ENCODE measurements around the gene FFAR1.
"Not testable (repeated sequence)": the region's sequence is repeated elsewhere in the genome, so short reads cannot be mapped to it uniquely, and the experiment has no call there.

Gene FFAR1

GRCh38 chr19:35353635-35354034, 5.9 kb downstream of the FFAR1 start:
- Histone ChIP-seq H3K27ac (ENCODE audit: low read depth, low read length) (no peak overlapping the region), H3K27me3 (ENCODE audit: control insufficient read depth in 1 of 2, insufficient read depth in 2 of 2, low read length in 2 of 2) (peaks cover 0 to 6% of the 10 kb centered on the region in 2 donors), H3K4me1 (ENCODE audit: insufficient read depth, low read length) (no peaks in the 10 kb centered on the region), H3K9me3 (ENCODE audit: low read length) (no peaks in the 10 kb centered on the region), H3K4me3 (ENCODE audit: low read depth in 1 of 2, low read length in 2 of 2) (no peak overlapping the region), H3K36me3 (ENCODE audit: insufficient read depth, low read length) (no peaks in the 10 kb centered on the region), H3K9ac (ENCODE audit: low read length) (no peak overlapping the region)

GRCh38 chr19:35354898-35355297, 7.2 kb downstream of the FFAR1 start:
- Histone ChIP-seq H3K27me3 (ENCODE audit: control insufficient read depth in 1 of 2, insufficient read depth in 2 of 2, low read length in 2 of 2) (peaks cover 0 to 6% of the 10 kb centered on the region in 2 donors), H3K9me3 (ENCODE audit: low read length) (no peaks in the 10 kb centered on the region)

GRCh38 chr19:35355791-35356460, 8.2 kb downstream of the FFAR1 start:
- Histone ChIP-seq H3K9ac (ENCODE audit: low read length) (no peak overlapping the region), H3K4me1 (ENCODE audit: insufficient read depth, low read length) (no peaks in the 10 kb centered on the region), H3K27ac (ENCODE audit: low read depth, low read length) (no peak overlapping the region), H3K36me3 (ENCODE audit: insufficient read depth, low read length) (no peaks in the 10 kb centered on the region), H3K4me3 (ENCODE audit: low read depth in 1 of 2, low read length in 2 of 2) (no peak overlapping the region), H3K9me3 (ENCODE audit: low read length) (no peaks in the 10 kb centered on the region), H3K27me3 (ENCODE audit: control insufficient read depth in 1 of 2, insufficient read depth in 2 of 2, low read length in 2 of 2) (peaks cover 0 to 6% of the 10 kb centered on the region in 2 donors)

More at GRCh38 chr19:35354898-35355297, 7.2 kb downstream of the FFAR1 start:
- Histone ChIP-seq H3K4me1 (ENCODE audit: insufficient read depth, low read length) (no peaks in the 10 kb centered on the region), H3K36me3 (ENCODE audit: insufficient read depth, low read length) (no peaks in the 10 kb centered on the region), H3K27ac (ENCODE audit: low read depth, low read length) (no peak overlapping the region), H3K4me3 (ENCODE audit: low read depth in 1 of 2, low read length in 2 of 2) (no peak overlapping the region), H3K9ac (ENCODE audit: low read length) (no peak overlapping the region)

GRCh38 chr19:35357867-35358573, 10.3 kb downstream of the FFAR1 start, which contains the start of gene FFAR3:
Gene FFAR3 (plus strand): TSS chr19:35358460. CDS start chr19:35358891, 431 bp downstream.
- H3K4me1 ChIP-seq (ENCODE audit: insufficient read depth, low read length): no peaks in the 10 kb centered on the region
- H3K9me3 ChIP-seq (ENCODE audit: low read length): no peaks in the 10 kb centered on the region
- no peak within 1 kb of the TSS for H3K27ac ChIP-seq (ENCODE audit: low read depth, low read length)
- H3K27me3 ChIP-seq (ENCODE audit: control insufficient read depth in 1 of 2, insufficient read depth in 2 of 2, low read length in 2 of 2): peaks cover 0 to 4% of the 10 kb centered on the region in 2 donors
- H3K4me3 ChIP-seq (ENCODE audit: low read depth in 1 of 2, low read length in 2 of 2): no peak within 1 kb of the TSS
- H3K9ac ChIP-seq (ENCODE audit: low read length): no peak within 1 kb of the TSS
- no peaks in the 10 kb centered on the region for H3K36me3 ChIP-seq (ENCODE audit: insufficient read depth, low read length)

GRCh38 chr19:35358834-35359233, 11.1 kb downstream of the FFAR1 start:
- H3K9me3 ChIP-seq (ENCODE audit: low read length): not testable (repeated sequence)

GRCh38 chr19:35359395-35359794, 11.7 kb downstream of the FFAR1 start:
- H3K36me3 ChIP-seq (ENCODE audit: insufficient read depth, low read length); H3K9ac ChIP-seq (ENCODE audit: low read length); H3K4me3 ChIP-seq (ENCODE audit: low read depth in 1 of 2, low read length in 2 of 2); H3K27ac ChIP-seq (ENCODE audit: low read depth, low read length); H3K27me3 ChIP-seq (ENCODE audit: control insufficient read depth in 1 of 2, insufficient read depth in 2 of 2, low read length in 2 of 2); H3K4me1 ChIP-seq (ENCODE audit: insufficient read depth, low read length); H3K9me3 ChIP-seq (ENCODE audit: low read length): not testable (repeated sequence)

More at GRCh38 chr19:35358834-35359233, 11.1 kb downstream of the FFAR1 start:
- not testable (repeated sequence) for H3K9ac ChIP-seq (ENCODE audit: low read length); H3K27me3 ChIP-seq (ENCODE audit: control insufficient read depth in 1 of 2, insufficient read depth in 2 of 2, low read length in 2 of 2); H3K4me3 ChIP-seq (ENCODE audit: low read depth in 1 of 2, low read length in 2 of 2); H3K4me1 ChIP-seq (ENCODE audit: insufficient read depth, low read length); H3K27ac ChIP-seq (ENCODE audit: low read depth, low read length); H3K36me3 ChIP-seq (ENCODE audit: insufficient read depth, low read length)

GRCh38 chr19:35360081-35360480, 12.4 kb downstream of the FFAR1 start:
- not testable (repeated sequence) for H3K27ac ChIP-seq (ENCODE audit: low read depth, low read length); H3K4me1 ChIP-seq (ENCODE audit: insufficient read depth, low read length); H3K36me3 ChIP-seq (ENCODE audit: insufficient read depth, low read length); H3K4me3 ChIP-seq (ENCODE audit: low read depth in 1 of 2, low read length in 2 of 2); H3K9ac ChIP-seq (ENCODE audit: low read length); H3K9me3 ChIP-seq (ENCODE audit: low read length); H3K27me3 ChIP-seq (ENCODE audit: control insufficient read depth in 1 of 2, insufficient read depth in 2 of 2, low read length in 2 of 2)

- H3K4me3 ChIP-seq (ENCODE audit: low read depth in 1 of 2, low read length in 2 of 2): no peak overlapping the region
These were observed 13.2 kb downstream of the FFAR1 start for GRCh38 chr19:35360880-35361420.

GRCh38 chr19:35362261-35363000, 14.7 kb downstream of the FFAR1 start:
- no peak overlapping the region for H3K9ac ChIP-seq (ENCODE audit: low read length)
- H3K27me3 ChIP-seq (ENCODE audit: control insufficient read depth in 1 of 2, insufficient read depth in 2 of 2, low read length in 2 of 2): peaks cover 0 to 4% of the 10 kb centered on the region in 2 donors
- no peak overlapping the region for H3K27ac ChIP-seq (ENCODE audit: low read depth, low read length)
- no peaks in the 10 kb centered on the region for H3K4me1 ChIP-seq (ENCODE audit: insufficient read depth, low read length)
- H3K9me3 ChIP-seq (ENCODE audit: low read length): no peaks in the 10 kb centered on the region
- H3K4me3 ChIP-seq (ENCODE audit: low read depth in 1 of 2, low read length in 2 of 2): no peak overlapping the region
- no peaks in the 10 kb centered on the region for H3K36me3 ChIP-seq (ENCODE audit: insufficient read depth, low read length)

More at GRCh38 chr19:35360880-35361420, 13.2 kb downstream of the FFAR1 start:
- Histone ChIP-seq H3K9me3 (ENCODE audit: low read length) (no peaks in the 10 kb centered on the region), H3K4me1 (ENCODE audit: insufficient read depth, low read length) (no peaks in the 10 kb centered on the region), H3K27ac (ENCODE audit: low read depth, low read length) (no peak overlapping the region), H3K9ac (ENCODE audit: low read length) (no peak overlapping the region), H3K36me3 (ENCODE audit: insufficient read depth, low read length) (no peaks in the 10 kb centered on the region), H3K27me3 (ENCODE audit: control insufficient read depth in 1 of 2, insufficient read depth in 2 of 2, low read length in 2 of 2) (peaks cover 0 to 4% of the 10 kb centered on the region in 2 donors)

GRCh38 chr19:35363001-35363590, 15.4 kb downstream of the FFAR1 start:
- Histone ChIP-seq H3K4me1 (ENCODE audit: insufficient read depth, low read length) (no peaks in the 10 kb centered on the region), H3K9ac (ENCODE audit: low read length) (no peak overlapping the region), H3K27ac (ENCODE audit: low read depth, low read length) (no peak overlapping the region), H3K36me3 (ENCODE audit: insufficient read depth, low read length) (no peaks in the 10 kb centered on the region), H3K4me3 (ENCODE audit: low read depth in 1 of 2, low read length in 2 of 2) (no peak overlapping the region), H3K27me3 (ENCODE audit: control insufficient read depth in 1 of 2, insufficient read depth in 2 of 2, low read length in 2 of 2) (peaks cover 0 to 4% of the 10 kb centered on the region in 2 donors), H3K9me3 (ENCODE audit: low read length) (no peaks in the 10 kb centered on the region)

Measured in muscle layer of colon (tissue), 2 donors.